ENCODE measurements around the gene KCNQ1.

DNA sequence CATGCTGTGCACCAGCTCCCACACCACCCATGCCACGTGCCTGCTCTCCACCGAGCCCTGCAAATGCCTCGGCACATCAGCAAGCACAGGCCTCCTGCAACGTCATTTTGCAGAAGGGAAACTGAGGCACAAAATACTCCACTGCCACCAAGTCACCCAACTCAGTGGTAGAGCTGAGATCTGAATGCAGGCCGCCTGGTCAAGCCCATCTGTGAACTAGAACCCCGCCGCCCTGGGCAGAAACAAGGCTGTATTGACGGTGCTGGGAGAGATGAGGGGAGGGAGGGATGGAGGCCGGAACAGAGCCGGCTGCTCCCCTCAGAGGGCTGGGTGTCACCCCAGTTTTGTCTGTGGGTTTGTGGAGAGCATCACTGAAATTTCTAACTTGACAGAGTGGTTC lies 359.4 kb downstream of the KCNQ1 start:
- no peak for TF ChIP-seq POLR2A (IDR thresholded peaks at IDR 0.05; ENCODE audit: low read length)
- no peak for TF ChIP-seq GATA1 (IDR thresholded peaks at IDR 0.05; ENCODE audit: low read depth, low read length)
